IPS-15b (cell line): Measurements from ENCODE around the gene CLP1.

Experiments
- H3K27me3 ChIP-seq: one replicate; pipeline ENCODE4 v1.6.1; 2013; ENCODE audit warnings: low read length; ENCODE audit not compliant: control insufficient read depth, insufficient read depth
- H3K36me3 ChIP-seq: one replicate; pipeline ENCODE4 v1.6.1; 2013; ENCODE audit warnings: low read length; ENCODE audit not compliant: control insufficient read depth, insufficient read depth
- H3K4me1 ChIP-seq: one replicate; pipeline ENCODE4 v1.6.1; 2013; ENCODE audit warnings: mild to moderate bottlenecking, low read length; ENCODE audit not compliant: control insufficient read depth, insufficient read depth
- H3K4me3 ChIP-seq: one replicate; pipeline ENCODE4 v1.5.1; 2013; ENCODE audit warnings: low read depth, low read length
- H3K9ac ChIP-seq: one replicate; pipeline ENCODE4 v1.6.1; 2013; ENCODE audit warnings: low read depth, mild to moderate bottlenecking, low read length
- H3K9me3 ChIP-seq: one replicate; pipeline ENCODE4 v1.6.1; 2013; ENCODE audit warnings: mild to moderate bottlenecking, low read length; ENCODE audit not compliant: control insufficient read depth, insufficient read depth

Gene CLP1

DNA sequence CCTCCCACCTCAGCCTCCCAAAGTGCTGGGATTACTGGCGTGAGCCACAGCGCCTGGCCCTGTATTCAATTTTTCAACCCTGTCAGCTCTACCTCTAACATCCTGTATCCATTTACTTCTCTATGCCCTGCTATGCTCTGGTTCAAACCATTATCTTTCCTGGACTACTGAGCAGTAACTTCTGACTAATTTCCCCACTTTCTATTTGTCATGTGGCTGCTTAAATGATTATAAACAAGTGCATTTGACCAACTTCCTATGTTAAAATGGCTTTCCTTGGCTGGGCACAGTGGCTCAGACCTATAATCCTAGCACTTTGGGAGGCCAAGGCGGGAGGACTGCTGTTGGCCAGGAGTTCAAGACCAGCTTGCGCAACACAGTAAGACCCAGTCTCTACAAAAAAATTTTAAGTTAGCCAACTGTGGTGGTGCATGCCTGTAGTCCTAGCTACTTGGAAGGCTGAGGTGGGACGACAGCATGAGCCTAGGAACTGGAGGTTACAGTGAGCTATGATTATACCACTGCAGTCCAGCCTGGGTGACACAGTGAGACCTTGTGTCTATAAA is 52.3 kb downstream of the CLP1 start:
- Histone ChIP-seq H3K36me3 (no peaks in the 10 kb centered on the region), H3K9ac (no peak overlapping the region), H3K4me3 (no peak overlapping the region), H3K27me3 (no peaks in the 10 kb centered on the region), H3K4me1 (peaks cover 2% of the 10 kb centered on the region), H3K9me3 (no peaks in the 10 kb centered on the region)
